ENCODE data around the gene LTBP1.

DNA sequence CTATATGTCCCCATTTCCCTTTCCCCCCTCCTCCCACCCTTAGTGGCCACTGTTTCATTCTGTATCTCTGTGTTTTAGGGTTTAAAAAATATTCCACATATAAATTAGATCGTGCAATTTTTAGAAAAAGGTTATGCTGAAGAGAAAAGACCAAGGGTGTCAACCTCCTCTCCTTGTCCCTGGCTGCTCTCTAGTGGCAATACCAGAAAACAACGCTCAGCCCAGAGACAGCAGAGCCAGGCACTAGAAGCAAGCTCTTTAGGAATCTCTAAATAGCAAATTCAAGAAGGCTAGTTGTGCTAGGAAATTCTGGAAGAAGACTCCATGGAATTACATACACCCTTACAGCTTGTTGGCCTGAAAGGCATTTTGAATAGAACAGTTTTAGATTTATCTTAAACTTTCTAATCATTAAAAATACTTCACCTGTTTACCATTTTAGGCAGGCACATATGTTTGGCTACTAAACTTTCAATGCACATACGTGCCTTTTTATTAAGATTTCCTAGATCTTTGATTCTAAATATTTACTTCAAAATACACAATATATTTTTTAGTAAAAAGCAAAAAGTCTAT lies 494.6 kb downstream of the LTBP1 start:
- peak; percentile 15 to 41 (median 27) for TF ChIP-seq CTCF (IDR thresholded peaks at IDR 0.05)
- no peak for TF ChIP-seq POLR2A (IDR thresholded peaks at IDR 0.05)

Measured in vagina (tissue), 2 donors.